T1000 (cell line): ENCODE results near the gene NRL.
A peak's percentile ranks its signal among the peaks of the same experiment; 100 is the strongest.

Source experiments
- DNase-seq: peaks from one replicate; lab custom pipeline; 2025; ENCODE audit warnings: mixed read lengths; lab: John Stamatoyannopoulos, UW

Gene NRL

DNA sequence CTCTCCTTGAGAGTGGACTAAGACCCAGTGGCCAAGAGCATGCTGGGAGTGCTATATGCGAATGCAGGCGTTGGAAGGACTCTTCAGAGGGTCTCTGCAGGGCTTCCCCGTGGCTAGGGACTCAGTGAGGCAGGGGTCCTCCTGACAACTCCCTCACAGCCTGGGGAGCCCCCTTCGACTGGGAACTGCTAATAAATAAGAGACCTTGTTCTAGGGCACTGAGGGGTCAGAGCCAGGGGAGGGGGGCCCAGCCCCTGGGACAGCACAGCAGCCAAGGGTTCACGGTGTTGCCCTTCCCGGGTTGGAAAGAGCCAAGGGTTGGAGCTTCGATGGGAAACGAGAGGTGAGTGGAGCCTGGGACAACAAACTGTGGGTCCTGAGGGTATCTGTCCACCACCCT lies 49.3 kb downstream of the NRL start:
- no peak for DNase-seq

DNA sequence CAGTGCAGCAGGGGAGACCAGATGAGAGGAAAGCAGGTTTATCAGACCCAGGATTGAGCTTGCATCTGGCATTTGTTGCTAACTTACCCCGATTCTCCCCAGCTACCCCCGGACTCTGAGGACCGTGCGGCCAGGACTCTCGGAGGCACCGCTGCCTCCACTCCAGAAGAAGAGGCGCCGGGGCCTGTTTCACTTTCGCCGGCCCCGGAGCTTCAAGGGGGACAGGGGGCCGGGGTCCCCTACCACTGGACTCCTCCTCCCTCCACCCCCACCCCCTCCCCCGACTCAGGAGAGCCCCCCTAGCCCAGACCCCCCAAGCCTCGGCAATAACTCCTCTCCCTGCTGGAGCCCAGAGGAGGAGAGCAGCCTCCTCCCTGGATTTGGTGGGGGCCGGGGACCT lies 49.9 kb downstream of the NRL start:
- no peak for DNase-seq

DNA sequence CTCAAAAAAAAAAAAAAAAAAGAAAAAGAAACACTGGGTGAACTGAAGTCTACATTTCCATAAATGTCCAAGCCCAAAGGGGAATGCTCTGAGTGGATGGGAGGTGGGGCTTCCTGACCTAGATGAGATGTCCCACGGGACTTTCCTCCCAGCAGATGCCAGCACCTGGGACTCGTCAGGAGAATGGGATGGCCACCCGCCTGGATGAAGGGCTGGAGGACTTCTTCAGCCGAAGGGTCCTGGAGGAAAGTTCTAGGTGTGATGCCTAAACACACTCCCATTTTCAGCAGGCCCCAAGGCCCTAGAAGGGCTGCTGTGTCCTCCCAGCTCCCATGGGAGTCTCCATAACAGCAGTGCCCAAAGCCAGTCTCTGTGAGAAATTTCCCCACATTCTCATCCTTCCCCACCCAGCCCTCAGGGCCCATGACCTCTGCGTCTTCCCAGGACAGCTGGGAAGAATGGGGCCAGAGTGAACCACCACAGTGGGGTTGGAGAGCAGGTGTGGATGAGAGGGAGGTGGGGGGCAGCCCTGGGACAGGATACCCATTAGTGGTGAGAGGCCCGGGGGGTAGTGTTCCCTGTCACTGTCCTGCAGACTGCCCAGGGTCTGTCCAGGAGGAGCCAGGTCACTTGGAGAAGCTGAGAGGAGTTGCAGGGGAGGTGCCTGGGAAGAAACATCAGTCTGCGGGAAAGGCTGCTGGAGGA lies 50.5 kb downstream of the NRL start:
- no peak for DNase-seq

DNA sequence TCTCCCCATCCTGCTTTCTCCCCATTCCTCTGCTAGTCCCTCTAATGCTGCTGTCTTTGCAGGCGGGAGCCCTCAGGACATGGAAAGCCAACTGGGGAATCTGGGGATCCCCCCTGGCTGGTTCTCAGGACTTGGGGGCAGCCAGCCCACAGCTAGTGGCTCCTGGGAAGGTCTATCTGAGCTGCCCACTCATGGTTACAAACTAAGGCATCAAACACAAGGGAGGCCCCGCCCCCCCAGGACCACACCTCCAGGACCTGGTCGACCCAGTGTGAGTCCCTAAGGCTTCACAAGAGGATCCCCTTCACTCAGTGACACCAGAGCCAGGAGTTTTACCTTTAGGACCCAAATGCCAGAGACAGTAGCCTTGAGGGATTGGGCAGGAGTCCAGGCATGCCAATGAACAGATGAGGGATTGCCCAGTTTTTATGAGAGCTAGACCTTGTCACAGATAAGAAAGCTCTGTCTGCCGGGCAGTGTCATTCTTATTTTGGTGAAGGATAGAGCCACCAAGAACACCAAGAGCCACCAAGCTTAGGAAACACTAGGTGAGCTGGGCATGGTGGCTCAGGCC lies 51.4 kb downstream of the NRL start:
- no peak for DNase-seq

DNA sequence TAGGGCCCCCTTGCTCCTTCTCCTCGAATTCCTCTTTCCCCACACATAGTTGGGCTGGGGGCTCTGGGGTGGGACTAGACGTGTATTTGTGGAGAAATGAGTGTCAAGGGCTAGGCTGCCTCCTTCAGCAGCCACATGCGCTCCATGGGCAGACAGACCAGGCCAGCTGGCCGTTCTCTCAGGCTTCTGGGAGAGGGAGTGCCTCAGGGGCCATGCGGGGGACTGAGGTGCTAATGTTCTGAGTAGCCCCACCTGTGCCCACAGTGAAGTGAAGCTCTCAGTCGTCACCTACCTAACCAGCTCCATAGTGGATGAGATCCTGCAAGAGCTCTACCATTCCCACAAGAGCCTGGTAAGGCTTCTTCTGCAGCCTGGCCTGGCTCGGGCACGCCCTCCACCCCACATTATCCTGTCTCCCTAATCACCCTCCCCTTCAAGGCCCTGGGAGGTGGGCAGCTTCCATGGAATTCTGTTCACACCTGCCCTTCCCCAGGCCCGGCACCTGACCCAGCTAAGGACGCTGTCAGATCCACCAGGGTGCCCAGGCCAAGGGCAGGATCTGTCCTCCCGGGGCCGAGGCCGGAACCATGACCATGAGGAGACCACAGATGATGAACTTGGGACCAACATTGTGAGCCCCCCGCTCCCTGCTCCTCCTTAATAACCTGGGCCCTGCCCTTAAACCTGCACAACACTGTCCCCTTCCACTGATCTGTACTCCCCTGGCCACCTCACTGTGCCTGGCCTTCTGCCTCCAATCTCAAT lies 52.4 kb downstream of the NRL start:
- no peak for DNase-seq

DNA sequence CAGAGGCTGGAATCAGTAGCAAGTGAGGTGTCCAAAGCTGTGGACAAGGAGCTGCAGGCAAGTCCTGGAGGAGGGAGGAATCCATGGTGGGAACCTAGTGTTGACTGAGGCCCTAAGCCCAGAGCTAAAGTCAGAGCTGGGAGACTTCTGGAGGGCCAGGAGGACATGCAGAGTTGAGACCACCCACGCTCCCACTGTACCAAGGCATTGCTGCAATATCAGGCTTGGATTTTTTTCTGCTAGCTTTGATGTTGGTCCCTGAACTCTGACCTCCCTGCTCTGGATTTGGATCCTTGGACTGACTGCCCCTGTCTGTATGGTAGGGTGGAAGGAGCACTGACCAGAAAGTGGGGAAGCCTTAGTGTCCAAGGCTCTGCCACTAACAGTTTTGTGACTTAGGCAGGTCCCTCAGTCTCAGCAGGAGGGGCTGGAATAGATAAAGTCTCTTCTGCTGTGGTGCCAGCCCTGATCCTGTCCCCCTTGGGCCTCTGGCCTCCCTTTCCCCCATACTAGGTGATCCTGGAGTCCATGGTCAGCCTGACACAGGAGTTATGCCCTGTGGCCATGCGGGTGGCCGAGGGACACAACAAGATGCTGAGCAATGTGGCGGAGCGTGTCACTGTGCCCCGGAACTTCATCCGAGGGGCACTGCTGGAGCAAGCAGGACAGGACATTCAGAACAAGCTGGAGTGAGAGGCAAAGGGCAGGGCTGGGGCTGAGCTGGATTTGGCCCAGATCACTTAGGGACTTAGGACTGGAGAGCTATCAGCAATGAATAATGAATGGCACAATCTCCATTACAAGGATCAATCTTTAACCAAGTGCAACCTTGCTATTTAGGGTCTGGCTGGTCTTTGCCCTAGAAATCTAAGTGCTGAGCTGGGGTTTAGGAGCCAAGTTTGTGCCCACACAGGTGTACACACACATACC lies 53.5 kb downstream of the NRL start:
- DNase-seq: no peak

DNA sequence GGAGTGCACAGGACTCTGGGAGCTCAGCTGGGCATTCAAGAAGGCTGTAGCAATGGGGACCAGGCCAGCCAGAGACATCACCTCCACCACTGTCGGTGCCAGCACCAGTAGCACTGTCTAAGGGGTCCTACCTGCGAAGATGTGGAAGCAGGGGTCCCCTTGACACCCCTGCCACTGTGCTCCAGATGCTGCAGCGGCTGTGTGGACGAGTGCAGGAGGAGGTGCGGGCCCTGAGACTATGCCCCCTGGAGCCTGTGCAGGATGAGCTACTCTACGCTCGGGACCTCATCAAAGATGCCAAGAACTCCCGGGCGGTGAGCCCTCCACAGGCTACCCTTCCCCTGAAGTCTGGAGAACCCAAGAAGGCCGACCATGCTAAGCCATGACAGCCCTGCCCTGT lies 54.3 kb downstream of the NRL start:
- DNase-seq: no peak

DNA sequence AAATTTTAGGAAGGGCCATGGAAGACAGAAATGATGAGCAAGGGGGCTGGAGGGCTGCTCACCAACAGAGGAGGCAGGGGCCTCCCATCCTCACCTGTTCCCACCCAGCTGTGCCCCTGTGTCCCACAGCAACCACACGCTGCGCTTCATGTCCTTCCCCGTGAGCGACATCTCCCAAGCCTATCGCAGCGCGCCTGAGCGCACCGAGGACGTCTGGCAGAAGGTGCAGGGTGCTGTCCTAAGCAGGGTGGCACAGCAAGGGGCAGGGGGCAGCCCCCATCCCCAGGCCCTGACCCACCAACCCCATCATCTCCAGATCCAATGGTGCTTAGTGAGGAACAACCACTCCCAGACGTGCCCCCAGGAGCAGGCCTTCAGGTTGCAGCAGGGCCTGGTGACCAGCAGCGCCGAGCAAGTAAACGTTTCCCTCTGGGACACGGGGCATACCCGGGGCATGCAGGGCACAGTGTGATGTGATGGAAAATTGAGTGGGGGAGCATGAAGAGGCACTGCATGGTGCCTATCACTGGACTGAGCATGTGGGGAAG lies 54.8 kb downstream of the NRL start:
- no peak for DNase-seq

DNA sequence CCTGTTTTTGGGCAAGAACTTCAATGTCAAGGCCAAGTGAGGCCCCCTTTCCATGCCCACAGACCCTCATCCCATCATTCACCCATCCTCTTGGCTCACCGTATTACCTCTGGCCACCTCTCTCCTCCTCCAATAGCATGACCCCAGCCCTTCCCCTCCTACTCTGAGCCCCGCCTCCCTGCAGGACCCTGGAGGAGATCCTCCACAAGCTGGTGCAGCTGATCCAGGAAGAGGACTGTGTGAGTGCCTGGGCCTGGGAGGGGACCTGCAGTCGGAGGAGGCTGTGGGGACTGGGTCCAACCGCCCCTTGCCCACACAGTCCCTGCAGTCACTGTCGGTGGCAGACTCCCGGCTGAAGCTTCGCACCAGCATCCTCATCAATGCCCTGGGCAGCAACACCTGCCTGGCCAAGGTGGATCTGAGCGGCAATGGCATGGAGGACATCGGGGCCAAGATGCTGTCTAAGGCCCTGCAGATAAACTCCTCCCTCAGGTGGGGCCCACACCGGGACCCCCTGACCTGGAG lies 55.7 kb downstream of the NRL start:
- DNase-seq: no peak

DNA sequence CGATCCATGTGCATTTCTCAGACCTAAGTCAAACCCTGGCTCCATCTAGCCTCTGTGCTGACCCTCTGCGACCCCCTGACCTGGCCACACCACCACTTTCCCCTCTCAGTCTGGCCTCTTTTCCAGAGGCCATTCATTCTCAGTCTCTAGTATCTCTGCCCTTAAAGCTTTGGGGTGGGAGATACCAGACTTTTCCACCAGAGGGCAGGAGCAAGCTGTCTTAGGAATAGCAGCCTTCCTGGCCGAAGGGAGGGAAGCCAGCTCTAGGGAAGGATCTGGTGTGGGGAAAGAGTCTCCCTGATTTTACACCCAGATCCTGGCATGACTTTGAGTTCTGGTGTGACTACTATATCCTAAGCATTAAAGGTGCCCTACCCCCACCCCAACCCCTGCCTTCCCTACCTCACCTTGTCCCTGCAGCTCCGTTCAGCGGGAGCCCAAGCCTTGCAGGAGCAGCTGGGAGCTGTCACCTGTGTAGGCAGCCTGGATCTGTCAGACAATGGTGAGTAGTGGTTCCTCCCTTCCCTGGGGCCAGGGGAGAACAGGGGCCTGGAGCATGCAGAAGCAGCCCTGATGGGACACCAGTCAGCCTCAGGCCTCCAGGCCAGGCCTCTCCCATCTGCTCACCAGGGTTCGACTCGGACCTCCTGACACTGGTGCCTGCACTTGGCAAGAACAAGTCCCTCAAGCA lies 56.3 kb downstream of the NRL start:
- DNase-seq: peak; percentile 54

DNA sequence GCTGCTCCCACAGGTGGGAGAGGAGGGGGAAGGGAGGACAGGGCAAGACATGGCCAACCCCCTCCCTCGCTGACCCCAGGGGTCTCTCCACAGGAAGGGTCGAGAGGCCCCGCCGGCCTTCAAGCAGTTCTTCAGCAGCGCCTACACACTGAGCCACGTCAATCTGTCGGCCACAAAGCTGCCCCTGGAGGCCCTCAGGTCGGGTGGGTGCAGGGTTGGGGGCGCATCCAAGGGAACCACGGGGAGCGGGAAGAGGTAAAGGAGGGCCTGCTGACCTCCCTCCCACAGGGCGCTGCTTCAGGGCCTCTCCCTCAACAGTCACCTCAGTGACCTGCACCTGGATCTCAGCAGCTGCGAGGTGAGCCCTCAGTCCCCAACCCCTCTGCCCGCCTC lies 56.9 kb downstream of the NRL start:
- no peak for DNase-seq

DNA sequence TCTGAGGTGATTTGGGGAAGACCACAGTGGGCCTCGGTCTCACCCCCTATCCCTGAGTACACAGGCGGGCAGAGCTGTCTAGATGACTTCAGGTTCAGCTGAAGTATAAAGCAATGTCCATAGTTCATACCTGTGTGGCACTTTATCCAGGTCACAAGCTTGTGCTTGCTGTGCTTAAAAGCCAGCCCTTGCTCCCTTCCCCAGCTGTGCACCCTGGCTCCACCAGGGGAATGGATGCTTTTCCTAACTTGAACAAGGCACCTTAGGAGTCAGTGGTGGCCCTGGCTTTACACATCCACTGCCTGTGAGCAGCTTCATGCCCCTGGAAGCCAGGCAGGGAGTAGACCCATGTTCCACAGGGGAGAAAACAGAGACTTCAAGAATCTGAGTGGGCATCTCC lies 57.5 kb downstream of the NRL start:
- no peak for DNase-seq

DNA sequence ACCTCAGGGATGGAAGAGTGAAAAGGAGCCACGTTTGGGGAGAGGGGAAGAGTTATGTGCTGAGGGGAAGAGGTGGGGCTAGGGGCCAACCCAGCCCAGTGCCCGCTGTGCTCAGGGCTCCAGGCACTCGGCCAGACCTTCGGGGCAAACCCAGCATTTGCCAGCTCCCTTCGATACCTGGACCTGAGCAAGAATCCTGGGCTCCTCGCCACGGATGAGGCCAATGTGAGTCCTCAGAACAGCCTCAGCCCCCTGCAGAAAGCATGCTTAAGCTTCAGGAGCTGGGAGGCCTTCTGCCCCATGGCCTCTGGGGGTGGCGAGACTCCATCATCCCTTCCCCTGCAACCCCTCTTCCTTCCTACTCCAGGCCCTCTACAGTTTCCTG lies 58.0 kb downstream of the NRL start:
- DNase-seq: no peak

DNA sequence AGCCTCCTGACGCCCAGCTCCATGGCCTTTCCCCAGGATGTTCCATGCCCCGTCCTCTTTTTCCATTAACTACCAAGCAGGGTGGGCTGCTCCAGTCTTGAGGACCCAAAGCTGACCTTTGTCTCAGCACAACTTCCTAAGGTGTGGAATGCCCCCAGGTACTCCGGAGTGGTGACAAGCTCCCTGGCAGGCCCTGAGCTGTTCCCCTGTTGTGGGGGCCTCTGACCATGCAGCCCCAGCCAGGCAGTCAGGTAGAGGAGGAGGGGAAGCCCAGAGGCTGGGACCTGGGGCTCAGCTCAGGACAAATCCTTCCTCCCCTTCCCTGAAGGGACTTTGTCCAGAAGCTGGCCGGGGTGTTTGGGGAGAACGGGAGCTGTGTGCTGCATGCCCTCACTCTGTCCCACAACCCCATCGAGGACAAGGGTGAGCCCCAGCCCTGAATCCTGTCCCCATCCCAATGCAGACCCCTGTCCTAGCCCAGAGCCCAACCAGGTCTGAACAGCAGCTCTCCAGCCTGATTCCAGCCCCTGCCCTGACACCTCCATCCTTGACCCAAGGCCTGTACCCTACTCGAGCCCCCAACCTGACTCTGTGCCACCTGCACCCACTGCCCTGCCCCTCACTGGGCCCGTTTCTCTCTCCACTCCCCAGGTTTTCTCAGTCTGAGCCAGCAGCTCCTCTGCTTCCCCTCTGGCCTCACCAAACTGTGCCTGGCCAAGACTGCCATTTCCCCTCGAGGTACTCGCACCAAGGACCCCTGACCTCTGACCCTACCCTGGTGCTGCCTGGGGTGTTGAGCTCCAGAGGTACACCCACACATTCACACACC lies 58.6 kb downstream of the NRL start:
- no peak for DNase-seq

DNA sequence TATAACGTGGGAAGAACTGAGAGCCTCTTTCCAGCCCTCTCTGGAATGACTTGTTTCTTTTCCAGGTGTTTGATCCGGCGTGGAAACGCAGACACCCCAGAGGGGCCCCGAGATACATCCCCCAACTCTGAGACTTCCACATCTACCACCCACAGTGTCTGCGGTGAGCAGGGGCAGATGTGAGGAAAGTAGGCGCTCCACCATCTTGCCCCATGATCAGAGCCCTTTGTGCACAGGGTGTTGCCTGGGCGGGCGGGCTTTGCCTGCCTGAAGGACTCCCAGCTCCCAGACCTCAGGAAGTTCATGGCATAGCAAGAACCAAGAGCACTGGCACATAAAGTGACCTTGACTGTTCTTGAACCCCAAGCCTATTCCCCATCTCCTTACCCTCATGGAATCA lies 60.1 kb downstream of the NRL start:
- DNase-seq: no peak

DNA sequence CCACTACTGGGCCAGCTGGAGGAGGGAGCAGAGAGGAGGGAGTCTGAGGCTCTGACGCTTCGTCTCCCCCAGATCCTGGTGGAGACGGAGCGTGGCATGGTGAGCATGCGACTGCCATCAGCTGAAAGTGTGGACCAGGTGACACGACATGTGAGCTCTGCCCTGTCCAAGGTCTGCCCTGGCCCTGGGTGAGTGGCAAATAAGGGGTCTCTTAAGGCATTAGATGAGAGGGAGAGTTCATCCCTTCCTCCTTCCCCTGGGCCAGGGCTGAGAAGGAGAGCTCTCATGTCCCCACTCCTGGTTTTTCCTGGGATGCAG lies 60.5 kb downstream of the NRL start:
- no peak for DNase-seq

DNA sequence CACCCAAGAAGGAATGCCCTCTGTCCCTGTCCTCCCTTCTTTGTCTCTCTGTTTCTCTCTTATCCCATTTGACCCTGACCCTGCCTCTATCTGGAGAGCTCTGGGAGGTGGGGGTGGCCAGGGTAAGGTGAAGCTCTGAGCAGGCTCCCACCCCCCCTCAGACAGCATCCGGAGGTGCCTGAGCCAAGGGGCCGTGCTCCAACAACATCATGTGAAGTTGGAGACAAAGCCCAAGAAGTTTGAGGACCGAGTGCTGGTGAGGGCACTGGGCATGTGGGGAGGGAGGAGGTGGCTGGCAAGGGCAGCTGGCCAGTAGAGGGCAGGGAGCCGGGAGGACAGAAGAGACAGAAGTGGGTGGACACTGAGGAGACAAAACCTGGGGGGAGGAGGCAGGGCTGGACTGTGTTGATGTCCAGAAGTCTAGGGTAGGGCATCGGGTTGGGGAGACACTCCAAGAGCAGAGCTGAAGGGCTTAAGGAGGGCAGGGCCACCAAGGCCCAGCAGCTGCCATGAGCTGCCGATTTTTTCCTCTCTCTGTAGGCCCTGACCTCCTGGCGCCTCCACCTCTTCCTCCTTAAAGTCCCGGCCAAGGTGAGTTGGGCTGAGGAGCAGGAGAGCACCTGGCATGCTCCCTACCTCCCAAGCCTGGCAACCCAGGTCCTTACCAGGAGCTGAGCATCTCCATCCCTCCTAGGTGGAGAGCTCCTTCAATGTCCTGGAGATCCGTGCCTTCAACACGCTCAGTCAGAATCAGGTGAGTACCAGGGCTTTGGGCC lies 61.0 kb downstream of the NRL start:
- DNase-seq: no peak

DNA sequence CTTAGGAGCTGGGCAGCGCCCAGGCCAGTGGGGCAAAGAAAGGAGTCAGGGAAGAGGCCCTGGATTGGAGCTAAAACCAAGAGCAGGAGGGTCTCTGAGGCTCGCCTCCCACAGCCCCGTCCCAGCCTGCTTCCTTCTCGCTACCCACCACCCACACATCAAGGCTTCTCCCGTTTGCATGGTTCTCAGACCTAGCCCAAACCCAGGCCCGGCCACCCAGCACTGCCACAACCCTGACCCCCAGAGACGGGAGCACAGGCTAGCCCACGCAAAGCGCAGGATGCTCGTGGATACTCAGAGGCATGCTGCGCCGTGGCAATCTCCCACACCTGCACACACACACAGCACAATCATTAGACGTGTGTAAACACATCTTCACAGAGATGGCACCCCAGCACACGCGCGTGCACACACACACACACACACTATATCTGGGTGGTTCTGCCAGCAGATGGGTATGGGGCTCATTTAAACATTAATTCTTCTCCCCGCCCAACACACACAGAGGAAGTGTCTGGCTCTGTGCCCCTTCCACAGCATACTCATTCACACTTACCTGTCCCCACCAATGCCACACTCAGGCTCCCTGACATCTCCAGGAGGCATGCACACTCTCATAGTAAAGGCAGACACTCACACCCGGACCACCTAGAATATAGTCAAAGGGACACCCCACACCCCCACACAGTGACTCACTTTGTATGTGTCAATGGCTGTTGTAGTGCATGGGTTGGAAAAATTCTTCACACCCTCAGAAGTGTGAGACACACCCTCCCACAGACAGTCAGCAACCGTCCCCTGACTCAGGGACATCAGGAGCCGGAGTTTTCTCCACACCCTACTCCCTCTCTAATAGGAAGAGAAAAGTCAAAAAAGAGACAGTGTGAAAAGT lies 61.8 kb downstream of the NRL start:
- no peak for DNase-seq
